ENCODE results near the gene DLGAP1. TPM values are rescaled to one million over a fixed set of nuclear protein-coding genes. Genes with fewer than 3 reads are reported as not detected.
A peak's percentile ranks its signal among the peaks of the same experiment; 100 is the strongest.

The DLGAP1 gene
- total and polyA plus RNA-seq, 2 of the 8 experiments (the other 6 are each of a cell fraction or from before 2014, with no cell fraction given): 11.8 to 16.9 TPM

GRCh38 chr18:3546106-3546505 lies 909.0 kb downstream of the DLGAP1 start:
- H3K4me1 ChIP-seq (replicated peaks in 1 of 4; ENCODE audit: control insufficient read depth in 3 of 4, insufficient read depth in 4 of 4, low read length in 3 of 4): no peaks in the 10 kb centered on the region; a peak in 3 of 7 replicates
- H3K4me3 ChIP-seq (ENCODE audit: extremely low read depth in 1 of 4, insufficient read depth in 2 of 4, low read depth in 3 of 4, low read length in 4 of 4): no peak overlapping the region
- no peak overlapping the region for H3K27ac ChIP-seq (ENCODE audit: low read depth, low read length)
- H3K9ac ChIP-seq (replicated peaks in 1 of 4; ENCODE audit: extremely low read depth in 1 of 4, low read depth in 3 of 4, low read length in 3 of 4): no peak overlapping the region
- peak overlapping the region; percentile 53; the same call in 1 of the 2 replicates for H2BK15ac ChIP-seq (ENCODE audit: low read length)
- WGBS, 2 experiments (ENCODE audit: extremely low coverage in 1 of 2, insufficient coverage in 1 of 2, insufficient read length in 1 of 2, insufficient replicate concordance in 2 of 2, low coverage in 1 of 2, low lambda C conversion rate in 2 of 2, missing lambda C conversion rate in 1 of 2): 96% methylated on average over 5 of the region's 5 CpGs; no CpG with 5 or more reads in 1 of the 2 experiments
- no peaks in the 10 kb centered on the region for H3K79me2 ChIP-seq (ENCODE audit: control insufficient read depth in 1 of 2, insufficient read depth in 2 of 2, low read length in 2 of 2)
- H4K5ac ChIP-seq (ENCODE audit: insufficient read length, low read depth, low read length): no peak overlapping the region
- H2BK20ac ChIP-seq (ENCODE audit: low read length): 0 out of 2 replicates have a peak overlapping the region, but pooled peaks have one; percentile 37
- H3K23me2 ChIP-seq (ENCODE audit: low read depth, low read length): no peaks in the 10 kb centered on the region
- peak overlapping the region; percentile 48; the same call in 1 of the 2 replicates for H3K18ac ChIP-seq (ENCODE audit: extremely low read depth, low read length)
- TF ChIP-seq TBP (IDR thresholded peaks at IDR 0.05; ENCODE audit: low read depth, low read length): no peak
- no peak for TF ChIP-seq GTF2F1 (IDR thresholded peaks at IDR 0.05; ENCODE audit: borderline replicate concordance, low read depth, low read length)
- no peak for TF ChIP-seq SIN3A (conservative IDR thresholded peaks at IDR 0.05 in 1 of 2, IDR thresholded peaks at IDR 0.05 in 1 of 2; ENCODE audit: low read depth in 1 of 2, low read length in 2 of 2)
- TF ChIP-seq POLR2A (IDR thresholded peaks at IDR 0.05; ENCODE audit: control extremely low read depth in 1 of 2, low read depth in 2 of 2, low read length in 2 of 2): no peak
- TF ChIP-seq NRF1 (IDR thresholded peaks at IDR 0.05; ENCODE audit: low read depth, low read length): no peak
- no peak for TF ChIP-seq KDM4A (IDR thresholded peaks at IDR 0.05; ENCODE audit: low read depth, low read length, severe bottlenecking)
- TF ChIP-seq ATF2 (IDR thresholded peaks at IDR 0.05; ENCODE audit: low read length): no peak
- no peak for TF ChIP-seq SIX5 (IDR thresholded peaks at IDR 0.05; ENCODE audit: low read depth, low read length)
- TF ChIP-seq SAP30 (IDR thresholded peaks at IDR 0.05; ENCODE audit: insufficient read depth, insufficient replicate concordance, low read length): no peak
- no peak overlapping the region for H2AK5ac ChIP-seq (ENCODE audit: low read depth, low read length)
- H3K4ac ChIP-seq (replicated peaks; ENCODE audit: insufficient read length, low read depth, low read length): no peak overlapping the region
- no peak overlapping the region for H2AFZ ChIP-seq (ENCODE audit: low read length)
- no peak overlapping the region for H3K23ac ChIP-seq (ENCODE audit: insufficient read length)
- DNase-seq (ENCODE audit: low read depth in 1 of 2, low spot score in 2 of 2) (no peak), FAIRE-seq (peak; percentile 42)
- no peaks in the 10 kb centered on the region for H3K9me3 ChIP-seq (ENCODE audit: insufficient read depth in 2 of 2, low read depth in 1 of 2, low read length in 1 of 2)
- H4K20me1 ChIP-seq (replicated peaks in 1 of 2; ENCODE audit: control insufficient read depth in 1 of 2, insufficient read depth in 2 of 2, low read length in 2 of 2): no peaks in the 10 kb centered on the region
- H3K4me2 ChIP-seq (ENCODE audit: insufficient read depth in 1 of 2, low read depth in 2 of 2, low read length in 2 of 2): no peak overlapping the region
- no peak overlapping the region for H3K14ac ChIP-seq (ENCODE audit: insufficient read length)
- no peak overlapping the region for H2BK120ac ChIP-seq (replicated peaks; ENCODE audit: low read depth, low read length)
- peak overlapping the region; percentile 50; the same call in 1 of the 2 replicates for H2BK12ac ChIP-seq (ENCODE audit: low read depth, low read length)
- no peaks in the 10 kb centered on the region for H3K79me1 ChIP-seq (ENCODE audit: low read depth, low read length)
- H4K91ac ChIP-seq (replicated peaks; ENCODE audit: insufficient read length, low read length): no peak overlapping the region
- H4K8ac ChIP-seq (ENCODE audit: extremely low read depth, insufficient read depth, low read length): no peak overlapping the region
- POLR2A ChIA-PET (ENCODE audit: partially characterized antibody): interaction anchor here (0.7 to 1.5 kb wide), 3 partner anchors 28 to 94 kb away, joined by 3 read pairs; no protein-coding TSS in a partner anchor
- H3K27me3 ChIP-seq (replicated peaks in 1 of 4; ENCODE audit: control insufficient read depth in 3 of 4, extremely low read depth in 1 of 4, insufficient read depth in 3 of 4, low read length in 3 of 4): no peaks in the 10 kb centered on the region
- no peaks in the 10 kb centered on the region for H3K36me3 ChIP-seq (ENCODE audit: control insufficient read depth in 2 of 4, insufficient read depth in 4 of 4, low read length in 3 of 4)
- no peak overlapping the region for H3K56ac ChIP-seq (replicated peaks; ENCODE audit: insufficient read length, low read depth, low read length)
- peak overlapping the region; percentile 20; the same call in 1 of the 2 replicates for H2BK5ac ChIP-seq (ENCODE audit: low read depth, low read length)
- CTCF ChIA-PET (ENCODE audit: partially characterized antibody): interaction anchor here (0.6 to 1.0 kb wide), 5 partner anchors 14 to 120 kb away, joined by 3 read pairs; no protein-coding TSS in a partner anchor
